CD4-positive, alpha-beta T cell (primary cell): ENCODE results near the gene TOP3B. TPM values are rescaled to one million over a fixed set of nuclear protein-coding genes. Genes with fewer than 3 reads are reported as not detected.

Experiments used
- ATAC-seq: fragments of 200-7000 bp; cut with Tn5 transposase; one replicate; pipeline ENCODE4 v1.10.0; 2022; ENCODE audit warnings: mild to moderate bottlenecking; ENCODE audit not compliant: poor library complexity
- CTCF ChIA-PET: fragments of 350-600 bp; sonication (Branson Sonifier 250); formaldehyde crosslinking; loops from one replicate; lab custom pipeline; 2021; ENCODE audit warnings: antibody characterized with exemption, inconsistent platforms; lab: Charles Lee
- POLR2A ChIA-PET: fragments of 350-600 bp; sonication (Branson Sonifier 250); formaldehyde crosslinking; loops from one replicate; lab custom pipeline; 2021; ENCODE audit warnings: antibody characterized with exemption, inconsistent platforms; lab: Charles Lee
- DNase-seq, 14 experiments: peaks; one replicate each; pipeline ENCODE4 v3.0.0-alpha.2; 2013 to 2020; ENCODE audit warnings: mixed read lengths in 2 of 14
- H3K27ac ChIP-seq, 2 donors: one replicate each; pipeline versions ENCODE4 v1.5.1 to v1.7.0; 2013; ENCODE audit warnings: low read length in 2 of 2, low read depth in 1 of 2, mild to moderate bottlenecking in 1 of 2
- H3K27me3 ChIP-seq, 2 experiments: 1 replicate in 1 of 2; 2 replicates in 1 of 2; pipeline versions ENCODE4 v1.6.1 to v1.7.0; 2013; ENCODE audit warnings: low read length in 2 of 2, control low read depth in 1 of 2, mild to moderate bottlenecking in 1 of 2, moderate library complexity in 1 of 2; ENCODE audit not compliant: insufficient read depth in 2 of 2, control insufficient read depth in 1 of 2
- H3K36me3 ChIP-seq: one replicate; pipeline ENCODE4 v1.6.1; 2013; ENCODE audit warnings: low read length, control low read depth; ENCODE audit not compliant: insufficient read depth
- H3K4me1 ChIP-seq: one replicate; pipeline ENCODE4 v1.6.1; 2013; ENCODE audit warnings: low read length, control low read depth; ENCODE audit not compliant: insufficient read depth
- H3K4me3 ChIP-seq: one replicate; pipeline ENCODE4 v1.5.1; 2013; ENCODE audit warnings: mild to moderate bottlenecking, low read length, moderate library complexity
- H3K9me3 ChIP-seq, 2 experiments: 1 replicate in 1 of 2; 2 replicates in 1 of 2; pipeline versions ENCODE4 v1.6.1 to v1.7.0; 2013; ENCODE audit warnings: low read length in 2 of 2, mild to moderate bottlenecking in 2 of 2, control low read depth in 1 of 2, moderate library complexity in 1 of 2; ENCODE audit not compliant: control insufficient read depth in 1 of 2, insufficient read depth in 1 of 2
- H3K27ac Mint-ChIP-seq: one replicate; pipeline ENCODE4 v1.8.0; 2020; ENCODE audit warnings: mixed read lengths
- H3K27me3 Mint-ChIP-seq: one replicate; pipeline ENCODE4 v1.8.0; 2021; ENCODE audit warnings: mixed read lengths
- H3K36me3 Mint-ChIP-seq: one replicate; pipeline ENCODE4 v1.8.0; 2021; ENCODE audit warnings: low read depth, mixed read lengths
- H3K4me1 Mint-ChIP-seq: one replicate; pipeline ENCODE4 v1.8.0; 2021; ENCODE audit warnings: low read depth, mixed read lengths
- H3K4me3 Mint-ChIP-seq: one replicate; pipeline ENCODE4 v1.8.0; 2020; ENCODE audit warnings: mild to moderate bottlenecking, mixed read lengths
- H3K9me3 Mint-ChIP-seq: one replicate; pipeline ENCODE4 v1.8.0; 2020; ENCODE audit warnings: mixed read lengths
- CTCF ChIP-seq: fragments of 200-600 bp; IDR thresholded peaks from one replicate; pipeline ENCODE4 v1.8.0; 2022; ENCODE audit warnings: antibody characterized with exemption, mild to moderate bottlenecking
- intact Hi-C, 2 experiments: fragments of 100-400 bp; cut with DNase I in 1 of 2; cut with micrococcal nuclease in 1 of 2; formaldehyde crosslinking; loops; one replicate each; pipeline versions ENCODE4 v1.15.1 to v1.9.0; 2023 to 2025; cut with DNase I, micrococcal nuclease
- total RNA-seq, 174 experiments: library from RNA in 2 of 174; stranded (reverse) in 2 of 174; gene quantifications; one replicate each; pipeline ENCODE4 v1.2.3 and lab custom pipeline; 2021 to 2026

The TOP3B gene
- total RNA-seq, 2 experiments from 2014 or later: 60.2 to 62.8 TPM

- H3K4me1 ChIP-seq: no peaks in the 10 kb centered on the region
- H3K4me3 Mint-ChIP-seq: no peak overlapping the region
- H3K9me3 ChIP-seq: no peaks in the 10 kb centered on the region
- peaks cover 2% of the 10 kb centered on the region for H3K36me3 ChIP-seq
- H3K27ac Mint-ChIP-seq: no peak overlapping the region
- intact Hi-C loops: no loop called here
- no peak overlapping the region for H3K4me3 ChIP-seq
- H3K36me3 Mint-ChIP-seq: no peaks in the 10 kb centered on the region
- no peak for TF ChIP-seq CTCF
- H3K4me1 Mint-ChIP-seq: no peaks in the 10 kb centered on the region
- no peaks in the 10 kb centered on the region for H3K9me3 Mint-ChIP-seq
- no peaks in the 10 kb centered on the region for H3K27me3 Mint-ChIP-seq
- no peak for ATAC-seq
- CTCF ChIA-PET: interaction anchor here (0.6 kb wide), 1 partner anchor 59 kb away, joined by 3 read pairs; no protein-coding TSS in a partner anchor
- no peaks in the 10 kb centered on the region for H3K27me3 ChIP-seq
- no peak overlapping the region for H3K27ac ChIP-seq
- POLR2A ChIA-PET: no interaction called here
- DNase-seq: no peak
Measured at GRCh38 chr22:21917959-21918261, 64.7 kb downstream of the TOP3B start.

GRCh38 chr22:21917181-21917958 lies 65.2 kb downstream of the TOP3B start:
- H3K27me3 ChIP-seq: no peaks in the 10 kb centered on the region
- no peaks in the 10 kb centered on the region for H3K9me3 Mint-ChIP-seq
- no peaks in the 10 kb centered on the region for H3K9me3 ChIP-seq
- no peaks in the 10 kb centered on the region for H3K4me1 ChIP-seq
- no peaks in the 10 kb centered on the region for H3K36me3 Mint-ChIP-seq
- POLR2A ChIA-PET: no interaction called here
- H3K36me3 ChIP-seq: no peaks in the 10 kb centered on the region
- intact Hi-C loops: no loop called here
- H3K27ac Mint-ChIP-seq: no peak overlapping the region
- no peak overlapping the region for H3K27ac ChIP-seq
- H3K4me1 Mint-ChIP-seq: no peaks in the 10 kb centered on the region
- H3K4me3 Mint-ChIP-seq: no peak overlapping the region
- no peaks in the 10 kb centered on the region for H3K27me3 Mint-ChIP-seq
- no peak for DNase-seq
- no peak for ATAC-seq
- H3K4me3 ChIP-seq: no peak overlapping the region
- TF ChIP-seq CTCF: no peak
- CTCF ChIA-PET: interaction anchor here (0.6 kb wide), 1 partner anchor 60 kb away, joined by 3 read pairs; no protein-coding TSS in a partner anchor

- H3K4me3 ChIP-seq: no peak overlapping the region
- intact Hi-C loops: no loop called here
- no peaks in the 10 kb centered on the region for H3K27me3 ChIP-seq
- H3K9me3 ChIP-seq: no peaks in the 10 kb centered on the region
- H3K27ac ChIP-seq: no peak overlapping the region
- Mint-ChIP-seq H3K4me3 (no peak overlapping the region), H3K4me1 (no peaks in the 10 kb centered on the region), H3K9me3 (no peaks in the 10 kb centered on the region), H3K36me3 (no peaks in the 10 kb centered on the region), H3K27ac (no peak overlapping the region), H3K27me3 (no peaks in the 10 kb centered on the region)
- no peak for ATAC-seq
- ChIA-PET CTCF (no interaction called here), POLR2A (no interaction called here)
- no peaks in the 10 kb centered on the region for H3K4me1 ChIP-seq
- no peaks in the 10 kb centered on the region for H3K36me3 ChIP-seq
- TF ChIP-seq CTCF: no peak
- no peak for DNase-seq
Measured at GRCh38 chr22:21916309-21916918, 66.2 kb downstream of the TOP3B start.
